Muscle of leg (tissue), 16 donors: Measurements from ENCODE around the gene EIF1B. TPM values are rescaled to one million over a fixed set of nuclear protein-coding genes. Genes with fewer than 3 reads are reported as not detected.
A peak's percentile ranks its signal among the peaks of the same experiment; 100 is the strongest.

Experiments used
- DNase-seq: peaks from one replicate; pipeline ENCODE4 v3.0.0; 2013
- H3K27ac ChIP-seq: one replicate; pipeline ENCODE4 v1.5.1; 2013; ENCODE audit warnings: mild to moderate bottlenecking, low read length, control low read depth
- H3K27me3 ChIP-seq: one replicate; pipeline ENCODE4 v1.6.1; 2013; ENCODE audit warnings: low read length; ENCODE audit not compliant: control insufficient read depth, insufficient read depth
- H3K36me3 ChIP-seq: one replicate; pipeline ENCODE4 v1.6.1; 2013; ENCODE audit warnings: low read length; ENCODE audit not compliant: control insufficient read depth, insufficient read depth
- H3K4me1 ChIP-seq: one replicate; pipeline ENCODE4 v1.6.1; 2013; ENCODE audit warnings: low read length; ENCODE audit not compliant: control insufficient read depth, insufficient read depth
- H3K4me3 ChIP-seq: one replicate; pipeline ENCODE4 v1.5.1; 2013; ENCODE audit warnings: low read length, control low read depth
- H3K9me3 ChIP-seq: replicated peaks from 2 replicates; pipeline ENCODE4 v1.6.1; 2013; ENCODE audit warnings: low read depth, low read length; ENCODE audit not compliant: control insufficient read depth
- WGBS: methylation state at CpG from one replicate; pipeline ENCODE4 v1.1.5; 2013; ENCODE audit warnings: missing lambda C conversion rate; ENCODE audit not compliant: insufficient coverage; 5-methylcytosine and 5-hydroxymethylcytosine counted together
- long read RNA-seq, 11 donors: transcript quantifications; one replicate each; lab custom pipeline, GENCODE V29; 2026
- polyA plus RNA-seq, 8 donors: library from polyadenylated mRNA; unstranded; fragments of 120-200 nt; gene quantifications; one replicate each; pipeline versions ENCODE4 v1.2.1 to v1.2.3, GENCODE V29; 2013; ENCODE audit warnings: inconsistent platforms in 1 of 8, low replicate concordance in 1 of 8; ENCODE audit not compliant: insufficient read length in 8 of 8, insufficient read depth in 1 of 8
- total RNA-seq: library from RNA; stranded (reverse); fragments of 120-200 nt; gene quantifications from one replicate; pipeline ENCODE4 v1.2.4, GENCODE V29; 2013

EIF1B gene
- total RNA-seq: 19.2 TPM
- 10 to 100 TPM; 57.8 to 71.7 (median 64.7) TPM for polyA plus RNA-seq
- long read RNA-seq, donor 1, transcript EIF1B-201 (4 exons, 1,010 nt): major isoform, 22 of 23 reads
- long read RNA-seq, donor 1, partial matches to known transcripts: 0 of 23 reads
- long read RNA-seq, donor 1, other reads (novel, unspliced or antisense): 0 of 23 reads
- long read RNA-seq, donor 2, partial matches to known transcripts: 0 of 3 reads
- long read RNA-seq, donor 2, other reads (novel, unspliced or antisense): 0 of 3 reads
- long read RNA-seq, donor 3, transcript EIF1B-201 (4 exons, 1,010 nt): major isoform, 30 of 33 reads
- long read RNA-seq, donor 3, partial matches to known transcripts: 0 of 33 reads
- long read RNA-seq, donor 3, other reads (novel, unspliced or antisense): 0 of 33 reads
- long read RNA-seq, donor 4, transcript EIF1B-201 (4 exons, 1,010 nt): major isoform, 17 of 20 reads
- long read RNA-seq, donor 4, partial matches to known transcripts: 0 of 20 reads
- long read RNA-seq, donor 4, other reads (novel, unspliced or antisense): 0 of 20 reads
- long read RNA-seq, donor 5, transcript EIF1B-201 (4 exons, 1,010 nt): major isoform, 80 of 85 reads
- long read RNA-seq, donor 5, partial matches to known transcripts: 0 of 85 reads
- long read RNA-seq, donor 5, other reads (novel, unspliced or antisense): 0 of 85 reads
- long read RNA-seq, donor 6, transcript EIF1B-201 (4 exons, 1,010 nt): major isoform, 51 of 56 reads
- long read RNA-seq, donor 6, partial matches to known transcripts: 0 of 56 reads
- long read RNA-seq, donor 6, other reads (novel, unspliced or antisense): 0 of 56 reads
- long read RNA-seq, donor 7, transcript EIF1B-201 (4 exons, 1,010 nt): major isoform, 47 of 57 reads
- long read RNA-seq, donor 7, partial matches to known transcripts: 6 of 57 reads
- long read RNA-seq, donor 7, other reads (novel, unspliced or antisense): 0 of 57 reads
- long read RNA-seq, donor 8, transcript EIF1B-201 (4 exons, 1,010 nt): major isoform, 39 of 46 reads
- long read RNA-seq, donor 8, partial matches to known transcripts: 5 of 46 reads
- long read RNA-seq, donor 8, other reads (novel, unspliced or antisense): 0 of 46 reads
- long read RNA-seq, donor 9, transcript EIF1B-201 (4 exons, 1,010 nt): major isoform, 26 of 29 reads
- long read RNA-seq, donor 9, partial matches to known transcripts: 0 of 29 reads
- long read RNA-seq, donor 9, other reads (novel, unspliced or antisense): 0 of 29 reads
- long read RNA-seq, donor 10, transcript EIF1B-201 (4 exons, 1,010 nt): major isoform, 43 of 55 reads
- long read RNA-seq, donor 10, partial matches to known transcripts: 9 of 55 reads
- long read RNA-seq, donor 10, other reads (novel, unspliced or antisense): 0 of 55 reads
- long read RNA-seq, donor 11, transcript EIF1B-201 (4 exons, 1,010 nt): major isoform, 51 of 52 reads
- long read RNA-seq, donor 11, partial matches to known transcripts: 0 of 52 reads
- long read RNA-seq, donor 11, other reads (novel, unspliced or antisense): 0 of 52 reads

DNA sequence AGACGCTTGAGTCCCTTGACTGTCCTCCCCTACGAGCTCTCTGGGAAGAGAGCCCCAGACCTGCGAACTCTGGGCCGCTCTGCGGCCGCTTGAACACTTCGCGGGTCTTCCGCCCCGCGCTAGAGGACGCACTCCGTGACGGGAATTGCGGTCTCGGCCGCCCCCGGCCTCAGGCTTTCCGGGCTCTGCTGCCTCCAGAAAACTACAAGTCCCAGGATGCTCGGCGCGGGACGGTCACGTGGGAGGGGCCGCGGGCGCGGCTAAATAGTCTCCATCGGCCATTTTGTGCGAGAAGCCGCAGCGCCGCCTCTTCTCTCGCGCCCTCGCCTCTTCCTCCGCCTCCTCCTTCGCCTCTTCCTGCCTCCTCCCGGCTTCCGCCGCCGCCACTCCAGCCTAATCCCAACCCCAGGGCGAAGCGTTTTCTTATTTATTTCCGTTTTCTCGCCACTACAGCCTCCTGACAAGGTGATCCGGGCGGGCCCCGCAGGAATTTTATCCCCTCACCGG, at the start of gene EIF1B:
EIF1B (plus strand) TSS at position 290 of the 507 bp plus-strand sequence. CDS start 235 bp downstream, outside the sequence.
- DNase-seq: peak; percentile 99
- no peaks in the 10 kb centered on the region for H3K9me3 ChIP-seq
- WGBS: under 1% methylated on average over 50 of the region's 50 CpGs
- peak within 1 kb of the TSS; percentile 96 for H3K27ac ChIP-seq
- H3K36me3 ChIP-seq: peaks cover 15% of the 10 kb centered on the region
- peak within 1 kb of the TSS; percentile 97 for H3K4me3 ChIP-seq
- H3K27me3 ChIP-seq: no peaks in the 10 kb centered on the region
- H3K4me1 ChIP-seq: peaks cover 10% of the 10 kb centered on the region

DNA sequence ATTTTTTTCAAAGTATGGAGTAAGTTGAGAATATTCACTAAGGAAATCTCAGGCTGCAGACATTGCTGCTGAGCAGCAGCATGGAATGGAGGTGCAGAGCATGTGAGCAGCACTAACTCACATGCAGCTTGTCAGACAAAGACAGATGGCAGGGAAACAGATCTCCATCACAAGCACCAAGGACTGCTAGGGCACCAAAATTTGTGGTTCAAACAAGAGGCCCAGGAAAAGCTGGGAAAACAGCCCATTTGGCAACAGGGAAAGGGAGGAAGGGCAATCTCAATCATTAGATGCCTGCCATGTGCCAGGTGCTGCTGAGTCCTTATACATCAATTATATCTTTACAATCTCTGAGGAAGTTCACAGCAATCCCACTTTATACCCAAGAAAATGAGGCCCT, 47.2 kb upstream of the EIF1B start:
- Histone ChIP-seq H3K4me3 (no peak overlapping the region), H3K36me3 (no peaks in the 10 kb centered on the region), H3K4me1 (no peaks in the 10 kb centered on the region), H3K27ac (no peak overlapping the region), H3K27me3 (no peaks in the 10 kb centered on the region), H3K9me3 (no peaks in the 10 kb centered on the region)
- no peak for DNase-seq

DNA sequence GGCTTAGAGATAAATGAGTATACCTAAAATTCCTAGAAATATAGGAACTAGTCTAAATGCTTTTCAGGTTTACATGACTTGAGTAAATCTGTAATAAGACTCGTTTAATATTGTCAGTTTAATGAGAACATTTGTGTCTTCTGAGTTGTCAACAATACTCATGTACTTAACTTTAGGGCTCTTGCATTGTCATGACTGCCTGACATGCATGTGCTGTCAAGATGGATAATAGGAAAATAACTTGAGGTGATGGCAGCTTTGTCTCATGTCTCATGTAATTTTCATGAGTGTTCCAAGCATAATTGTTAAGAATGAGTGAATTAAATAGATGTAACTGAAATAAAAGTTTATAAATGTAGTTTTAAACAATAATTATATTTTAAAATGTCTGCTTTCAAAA, 45.1 kb upstream of the EIF1B start:
- DNase-seq: no peak
- H3K4me3 ChIP-seq: no peak overlapping the region
- H3K9me3 ChIP-seq: no peaks in the 10 kb centered on the region
- H3K36me3 ChIP-seq: no peaks in the 10 kb centered on the region
- H3K27me3 ChIP-seq: no peaks in the 10 kb centered on the region
- no peaks in the 10 kb centered on the region for H3K4me1 ChIP-seq
- no peak overlapping the region for H3K27ac ChIP-seq
- WGBS: no CpG with 5 or more reads among the region's 1 CpG

DNA sequence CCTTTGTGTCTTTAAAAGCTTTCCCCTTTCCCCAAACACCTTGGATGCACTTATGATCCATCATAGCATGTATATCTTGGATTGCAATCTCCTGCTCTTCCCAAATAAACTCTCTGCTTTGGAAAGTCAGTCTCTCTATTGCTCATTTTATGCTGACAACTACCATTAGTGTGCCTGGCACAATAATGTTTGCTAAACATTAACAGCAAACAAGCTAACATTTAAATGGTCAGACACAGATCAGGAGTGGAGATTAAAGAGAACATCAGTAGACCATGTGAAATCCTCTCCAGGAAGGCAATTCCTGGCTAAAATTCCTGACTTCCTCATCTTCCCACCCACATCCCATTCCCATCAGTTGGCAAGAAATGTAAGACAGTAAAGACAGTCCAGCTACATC, 44.3 kb upstream of the EIF1B start:
- H3K27me3 ChIP-seq: no peaks in the 10 kb centered on the region
- no peaks in the 10 kb centered on the region for H3K36me3 ChIP-seq
- H3K4me3 ChIP-seq: no peak overlapping the region
- no peaks in the 10 kb centered on the region for H3K9me3 ChIP-seq
- H3K27ac ChIP-seq: no peak overlapping the region
- no peaks in the 10 kb centered on the region for H3K4me1 ChIP-seq
- no peak for DNase-seq

DNA sequence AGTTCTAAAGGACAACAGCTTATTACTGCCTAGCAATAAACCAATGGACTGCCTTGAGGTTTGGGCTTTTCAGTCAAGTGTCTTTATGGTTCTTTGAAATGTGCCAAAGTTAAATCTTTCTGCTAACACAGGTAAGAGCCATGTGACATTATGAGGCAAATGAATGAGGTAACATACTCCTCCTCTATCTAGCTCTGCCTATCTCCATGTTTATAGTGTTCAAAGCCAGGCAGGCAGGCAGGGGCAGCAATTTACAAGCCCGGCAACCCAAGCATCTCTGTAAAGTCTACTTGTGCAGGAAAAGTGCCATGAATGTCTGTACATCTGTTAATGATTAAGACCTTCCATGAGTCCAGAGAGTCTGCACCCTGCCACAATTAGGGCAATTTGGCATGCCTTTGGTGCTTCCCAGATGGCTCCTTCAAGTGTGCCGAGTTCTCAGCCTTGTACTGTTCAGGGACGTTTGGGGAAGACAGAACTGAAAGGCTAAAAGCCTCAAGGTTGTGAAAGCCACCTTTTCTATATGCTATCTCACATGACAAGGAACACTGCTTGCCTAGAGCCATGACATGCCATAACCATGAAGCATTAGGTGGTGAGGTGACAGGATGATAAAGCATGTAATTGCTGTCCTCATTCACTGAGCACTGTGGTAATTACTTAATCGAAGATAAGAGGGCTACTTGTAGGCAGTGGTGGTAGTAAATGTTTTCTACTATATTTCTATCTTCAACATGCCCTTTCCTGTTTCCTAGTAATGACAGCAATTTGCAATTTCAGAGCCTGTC, 41.4 kb upstream of the EIF1B start:
- Histone ChIP-seq H3K4me1 (no peaks in the 10 kb centered on the region), H3K4me3 (no peak overlapping the region), H3K9me3 (no peaks in the 10 kb centered on the region), H3K36me3 (no peaks in the 10 kb centered on the region), H3K27me3 (no peaks in the 10 kb centered on the region), H3K27ac (no peak overlapping the region)
- no CpG with 5 or more reads among the region's 4 CpGs for WGBS
- DNase-seq: no peak

DNA sequence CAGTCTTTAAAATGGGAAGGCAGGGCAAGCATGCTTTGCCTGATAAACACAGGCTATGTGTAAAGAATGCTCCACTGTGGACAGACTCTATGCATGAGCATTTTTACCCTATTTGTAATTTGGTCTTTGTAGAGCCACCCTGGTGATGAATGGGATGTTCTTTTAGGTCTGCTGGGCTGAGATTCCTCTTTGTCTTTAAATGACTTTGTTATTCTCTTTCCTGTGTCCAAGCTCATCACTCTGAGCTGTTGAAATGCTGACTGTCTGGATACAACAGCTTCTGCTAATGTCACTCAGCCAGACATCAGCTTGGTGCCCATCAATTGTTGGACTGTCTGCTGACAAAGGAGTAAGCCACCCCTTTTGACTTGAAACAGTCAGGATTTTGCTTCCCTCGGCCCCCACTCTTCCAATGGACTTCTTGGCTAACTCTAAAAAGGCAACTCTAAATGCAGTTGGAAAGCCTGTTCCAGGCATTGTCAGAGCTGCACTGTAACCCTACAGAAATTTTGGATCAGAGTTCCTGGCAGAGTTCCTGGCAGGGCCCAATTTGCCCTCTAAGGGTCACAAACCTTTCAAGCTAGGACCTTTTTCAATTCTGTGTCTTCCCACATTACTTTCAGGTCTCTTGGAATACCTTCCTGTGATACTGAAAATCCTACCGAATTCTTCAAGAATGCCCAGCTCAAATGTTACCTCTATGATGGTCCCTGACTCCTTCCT, 40.5 kb upstream of the EIF1B start:
- Histone ChIP-seq H3K4me1 (no peaks in the 10 kb centered on the region), H3K27me3 (no peaks in the 10 kb centered on the region), H3K4me3 (no peak overlapping the region), H3K9me3 (no peaks in the 10 kb centered on the region), H3K27ac (no peak overlapping the region), H3K36me3 (no peaks in the 10 kb centered on the region)
- WGBS: 80% methylated on average over 2 of the region's 2 CpGs
- DNase-seq: no peak

DNA sequence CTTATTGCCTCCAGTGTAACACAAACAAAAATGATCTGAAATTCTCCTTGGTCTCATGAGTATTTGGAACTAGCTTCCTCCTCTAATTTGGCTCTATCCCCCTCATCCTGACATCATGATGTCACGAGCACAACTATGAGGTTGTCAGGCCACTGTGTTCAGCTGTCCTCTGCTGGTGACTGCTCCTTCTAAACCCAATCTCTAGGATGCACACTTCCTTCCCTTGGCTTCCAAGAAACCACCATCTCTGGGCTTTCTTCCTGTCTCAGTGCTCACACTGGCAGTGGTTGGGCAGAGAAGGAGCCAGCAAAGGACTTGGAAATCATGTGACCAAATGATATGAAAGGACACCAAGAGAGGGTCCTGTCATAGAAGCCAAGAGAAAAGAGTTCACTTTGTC, 30.7 kb upstream of the EIF1B start:
- no peak overlapping the region for H3K4me3 ChIP-seq
- H3K36me3 ChIP-seq: no peaks in the 10 kb centered on the region
- DNase-seq: no peak
- no peaks in the 10 kb centered on the region for H3K27me3 ChIP-seq
- no peak overlapping the region for H3K27ac ChIP-seq
- 0% methylated on average over 1 of the region's 1 CpG for WGBS
- peaks cover 2% of the 10 kb centered on the region for H3K9me3 ChIP-seq
- no peaks in the 10 kb centered on the region for H3K4me1 ChIP-seq

DNA sequence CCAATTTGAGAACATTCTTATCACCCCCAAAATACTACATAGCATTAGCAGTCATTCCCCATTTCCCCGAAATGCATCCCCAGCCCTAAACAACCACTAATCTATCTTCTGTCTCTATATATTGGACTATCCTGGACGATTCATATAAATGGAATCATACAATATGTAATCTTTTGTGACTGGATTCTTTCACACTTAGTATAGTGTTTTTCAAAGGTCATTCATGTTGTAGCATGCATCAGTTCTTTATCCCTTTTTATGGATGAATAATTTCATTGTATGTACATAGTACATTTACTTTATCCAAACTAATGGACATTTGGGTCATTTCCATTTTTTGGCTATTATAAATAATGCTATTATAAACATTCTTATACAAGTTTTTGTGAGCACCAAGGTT, 27.5 kb upstream of the EIF1B start:
- H3K9me3 ChIP-seq: peaks cover 2% of the 10 kb centered on the region
- H3K27ac ChIP-seq: no peak overlapping the region
- no peaks in the 10 kb centered on the region for H3K27me3 ChIP-seq
- no peaks in the 10 kb centered on the region for H3K4me1 ChIP-seq
- no CpG with 5 or more reads among the region's 2 CpGs for WGBS
- H3K36me3 ChIP-seq: no peaks in the 10 kb centered on the region
- no peak for DNase-seq
- no peak overlapping the region for H3K4me3 ChIP-seq
